Limb (tissue), 2 donors: Measurements from ENCODE around the gene UBR4.
A peak's percentile ranks its signal among the peaks of the same experiment; 100 is the strongest.

ENCODE experiments used
- DNase-seq, 2 donors: peaks; one replicate each; pipeline ENCODE4 v3.0.0-alpha.2; 2016; ENCODE audit errors: extremely low spot score in 2 of 2

The UBR4 gene

DNA sequence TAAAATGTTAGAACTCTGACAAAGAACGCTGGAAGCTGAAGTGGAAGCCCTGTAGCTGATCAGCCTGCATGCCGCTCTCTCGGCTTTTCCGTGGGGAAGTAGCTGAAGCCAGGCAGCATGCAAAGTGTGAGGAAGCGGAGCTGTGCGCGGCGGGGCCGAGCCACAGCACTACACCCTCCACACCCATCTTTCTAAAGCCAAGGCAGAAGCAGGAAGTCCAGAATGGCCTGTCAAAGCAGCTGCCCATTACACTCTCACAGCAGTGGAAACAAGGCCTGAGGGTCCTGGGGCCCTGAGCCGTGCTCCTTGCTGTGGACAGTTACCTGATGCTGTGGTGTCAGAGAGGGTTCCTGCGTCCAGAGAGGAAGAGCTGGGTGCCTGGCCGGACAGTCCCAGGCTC, 69.6 kb downstream of the UBR4 start:
- DNase-seq = no peak

DNA sequence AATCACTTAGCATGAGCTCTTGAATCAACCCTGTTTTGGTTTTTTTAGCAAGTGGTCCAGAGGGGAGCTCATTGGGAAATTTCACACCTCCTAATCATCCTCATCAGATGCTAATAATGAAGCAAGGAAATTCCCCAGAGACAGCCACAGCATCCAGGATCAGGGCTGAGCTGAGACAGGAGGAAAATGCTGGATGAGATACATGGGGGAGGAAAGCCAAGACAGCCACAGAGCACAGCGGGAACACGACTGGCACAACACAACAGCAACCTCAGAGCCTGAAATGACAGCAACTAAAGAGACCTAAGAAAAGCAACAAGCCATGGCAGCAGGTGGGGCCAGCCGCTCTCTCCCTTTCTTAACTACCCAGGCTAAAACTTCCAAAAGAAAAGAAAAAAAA, 70.4 kb downstream of the UBR4 start:
- DNase-seq = no peak

DNA sequence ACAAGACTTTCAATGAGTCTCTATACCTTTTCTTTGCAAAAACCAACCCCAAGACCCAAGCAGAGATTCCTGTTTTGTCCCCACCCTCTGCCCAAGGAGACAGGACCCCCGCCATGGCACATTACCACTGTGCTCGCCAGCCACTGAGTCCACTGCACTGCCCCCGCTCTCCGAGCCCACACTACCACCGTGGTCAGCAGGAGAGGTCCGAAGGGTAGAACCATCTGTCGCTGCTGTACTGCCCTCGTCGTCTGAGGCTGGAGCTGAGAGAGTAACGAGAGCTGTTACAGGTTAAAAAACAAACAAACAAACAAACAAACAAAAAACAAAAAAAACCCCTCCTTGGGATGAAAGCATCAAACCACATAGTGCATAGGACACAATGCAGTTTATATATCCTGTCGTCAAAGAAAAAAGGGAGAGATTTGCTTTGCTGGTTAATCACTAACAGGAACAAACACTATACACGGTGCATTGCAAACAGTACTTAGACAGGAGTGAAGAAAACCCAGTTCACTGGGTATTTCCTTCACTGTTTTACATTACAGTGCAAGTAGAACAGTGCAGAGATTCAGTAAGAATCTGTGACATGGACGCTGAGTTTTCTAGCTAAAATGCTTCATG, 71.0 kb downstream of the UBR4 start:
- no peak for DNase-seq

DNA sequence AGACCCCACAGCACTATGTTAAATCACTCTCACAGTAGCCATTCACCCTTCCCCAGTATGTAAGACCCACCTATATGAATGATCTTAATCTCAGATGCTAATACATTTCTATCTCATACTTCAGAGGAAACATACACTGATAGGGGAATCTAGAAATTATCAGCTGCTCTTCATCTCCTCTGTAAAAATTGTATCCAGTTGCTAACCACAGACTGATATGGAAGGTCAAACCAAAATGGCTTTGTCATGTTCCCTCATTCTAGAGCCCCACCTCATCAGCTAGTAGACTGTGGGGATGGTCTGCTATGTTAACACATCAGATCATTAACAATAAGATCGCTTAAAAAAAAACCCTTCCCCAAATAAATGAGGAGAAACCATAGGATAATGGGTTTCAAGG, 71.7 kb downstream of the UBR4 start:
- DNase-seq = no peak

DNA sequence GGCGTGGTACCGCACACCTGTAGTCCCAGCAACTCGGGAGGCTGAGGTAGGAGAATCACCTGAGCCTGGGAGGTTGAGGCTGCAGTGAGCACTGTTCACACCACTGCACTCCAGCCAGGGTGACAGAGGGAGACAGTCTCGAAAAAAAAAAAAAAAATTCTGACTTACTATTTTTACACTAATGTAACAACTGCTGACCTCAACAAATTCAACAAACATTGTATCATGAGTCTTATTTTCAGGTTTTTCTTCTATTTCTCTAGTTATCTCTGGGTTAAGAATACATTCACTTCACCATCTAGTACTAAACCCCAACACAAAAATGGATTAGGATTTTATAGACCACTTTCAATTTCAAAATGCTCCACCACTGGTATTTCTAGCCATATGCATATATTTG, 72.9 kb downstream of the UBR4 start:
- DNase-seq = no peak

DNA sequence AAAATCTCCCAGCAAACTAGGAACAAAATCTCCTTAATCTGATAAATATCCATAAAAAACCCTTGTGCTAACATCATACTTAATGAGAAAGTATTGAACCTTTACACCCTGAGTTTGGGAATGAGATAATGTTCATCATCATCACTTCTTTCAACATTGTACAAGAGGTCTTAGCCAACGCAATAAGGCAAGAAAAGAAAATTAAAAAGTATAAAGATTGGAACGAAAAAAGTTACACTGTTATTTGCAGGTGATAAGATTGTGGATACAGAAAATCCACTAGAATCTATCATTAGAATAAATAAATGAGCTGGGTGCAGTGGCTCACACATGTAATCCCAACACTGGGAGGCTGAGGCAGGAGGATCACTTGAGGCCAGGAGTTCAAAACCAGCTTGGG, 76.7 kb downstream of the UBR4 start:
- DNase-seq = no peak

DNA sequence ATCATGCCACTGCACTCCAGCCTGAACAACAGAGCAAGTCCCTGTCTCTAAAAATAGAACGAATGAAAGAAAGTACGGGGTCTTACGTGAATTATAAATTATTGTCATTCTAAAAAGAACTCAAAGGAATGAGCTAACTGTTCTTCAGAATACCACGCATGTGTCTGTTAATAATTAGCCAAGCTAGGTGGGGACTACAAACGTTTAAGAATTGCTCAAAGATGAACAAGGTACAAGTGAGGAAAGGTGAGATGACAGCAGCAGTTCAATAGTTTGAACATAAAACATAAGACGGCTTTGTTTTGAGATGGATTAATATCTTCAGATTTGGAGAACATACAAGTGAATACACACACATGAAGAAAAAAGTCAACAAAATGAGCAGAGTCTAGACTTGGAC, 79.6 kb downstream of the UBR4 start:
- DNase-seq = no peak

DNA sequence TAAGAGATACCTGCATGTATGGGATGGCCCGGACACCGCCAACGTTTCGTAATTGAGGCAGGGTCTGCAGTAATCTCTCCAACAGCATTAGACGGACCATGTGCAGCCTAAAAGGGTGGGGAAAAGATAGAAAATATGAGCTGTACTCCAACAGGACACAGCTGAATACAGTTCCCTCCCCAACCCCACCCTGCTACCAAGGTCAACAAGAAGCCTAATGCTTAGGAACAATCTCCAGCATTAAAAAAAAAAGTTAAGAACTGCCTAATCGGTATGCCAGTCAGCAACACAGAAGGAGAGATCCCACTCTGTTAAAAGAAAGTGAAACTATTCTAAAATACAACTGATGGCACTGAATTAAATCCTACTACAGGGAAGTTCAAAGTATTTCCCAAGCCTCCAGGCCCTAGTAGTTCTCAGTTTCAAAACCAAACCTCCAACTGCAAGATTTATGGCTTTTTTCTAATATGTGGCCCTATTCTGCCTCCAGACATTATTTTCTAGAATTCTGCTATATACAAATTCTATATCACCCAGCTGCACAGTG, 81.0 kb downstream of the UBR4 start:
- DNase-seq = no peak

DNA sequence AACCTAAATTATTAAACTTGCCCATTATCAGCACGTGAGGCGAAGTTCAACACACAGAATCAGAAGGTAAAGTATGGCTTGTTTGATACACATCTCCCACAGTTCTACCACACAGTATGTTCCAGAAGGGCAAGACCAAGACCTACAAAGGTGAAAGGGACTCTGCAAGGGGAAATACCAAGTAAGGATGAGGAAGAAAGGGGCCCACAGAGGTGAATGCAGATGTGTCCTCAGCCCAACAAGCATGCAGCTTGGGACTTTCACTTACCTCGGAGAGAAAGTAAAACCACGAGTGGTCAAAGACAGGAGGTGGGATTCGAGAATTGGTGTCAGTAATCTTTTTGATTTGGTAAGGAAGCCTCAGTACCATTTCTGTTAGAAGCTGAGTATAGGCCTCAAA, 85.8 kb downstream of the UBR4 start:
- DNase-seq = no peak

DNA sequence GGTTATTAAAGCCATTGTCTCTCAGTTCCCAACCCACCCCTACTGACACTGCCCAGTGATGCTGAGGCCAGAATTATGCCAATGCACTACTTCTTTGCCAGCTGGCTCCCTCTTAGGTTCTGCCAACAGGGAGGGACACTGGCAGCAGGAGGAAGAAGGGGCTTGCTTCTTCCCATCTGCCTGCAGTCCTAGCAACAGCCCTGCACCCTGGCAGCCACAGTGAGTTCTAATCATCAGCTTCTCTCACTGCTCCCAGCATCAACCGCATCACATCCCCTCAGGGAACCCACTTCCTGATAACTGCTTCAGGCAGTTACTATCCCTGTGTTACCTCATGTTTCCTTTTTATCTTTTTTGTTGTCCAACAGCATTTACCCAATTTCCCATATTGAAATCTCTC, 86.2 kb downstream of the UBR4 start:
- no peak for DNase-seq

DNA sequence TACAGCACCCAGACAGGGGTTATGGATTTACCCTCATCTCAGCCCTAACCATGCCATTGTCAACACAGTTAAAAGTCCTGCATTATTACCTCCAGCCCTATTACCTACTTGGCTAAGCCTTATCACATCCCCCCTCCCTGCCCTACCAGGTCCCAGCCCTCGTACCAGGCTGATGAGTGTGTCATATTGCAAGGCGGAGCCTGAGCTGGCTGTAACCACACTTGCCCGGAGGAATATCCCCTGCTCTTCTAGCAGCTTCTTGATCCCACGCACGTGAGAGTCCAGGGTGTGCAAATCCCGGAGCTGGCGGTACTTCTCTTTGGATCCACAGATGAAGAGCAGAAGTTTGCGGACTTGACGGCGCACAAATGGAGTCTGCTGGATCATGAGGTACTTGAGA, 87.4 kb downstream of the UBR4 start:
- DNase-seq = no peak

DNA sequence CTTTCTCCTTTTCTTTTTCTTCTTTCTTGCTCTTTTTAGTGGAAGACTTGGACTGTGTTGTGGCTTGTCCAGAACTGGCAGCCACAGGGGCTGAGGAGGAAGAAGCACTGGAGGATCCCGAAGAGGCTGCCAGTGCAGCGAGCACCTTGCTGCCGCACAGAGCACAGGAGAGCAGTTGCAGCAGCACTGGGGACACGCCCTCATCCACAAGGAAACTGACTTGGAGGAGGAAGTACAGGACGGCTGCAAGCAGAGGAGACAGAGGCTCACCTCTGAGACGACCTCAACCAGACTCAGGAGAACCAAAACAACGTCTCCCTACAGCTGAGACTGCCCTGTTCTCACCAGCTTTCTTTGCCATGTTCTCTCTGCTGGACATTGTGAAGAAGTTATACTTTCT, 88.9 kb downstream of the UBR4 start:
- no peak for DNase-seq

DNA sequence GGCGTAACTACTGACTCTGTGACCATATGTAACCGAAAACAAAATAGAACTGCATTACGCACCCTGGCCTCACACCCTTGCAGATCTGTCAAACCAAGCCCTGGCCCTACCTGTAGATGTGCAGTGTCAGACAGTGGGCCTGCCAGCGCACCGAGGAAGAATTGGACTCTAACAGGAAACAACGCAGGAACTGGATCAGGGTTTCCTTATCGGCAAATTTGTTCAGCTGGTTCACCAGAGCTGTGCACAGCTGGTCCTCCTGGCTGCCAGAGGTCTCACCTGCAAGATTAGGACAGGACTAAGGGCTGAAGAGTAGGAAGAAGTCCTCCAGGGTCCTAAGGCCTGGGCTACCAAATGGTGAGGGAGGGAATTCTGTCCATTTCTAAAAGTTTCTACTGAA, 90.0 kb downstream of the UBR4 start:
- no peak for DNase-seq

DNA sequence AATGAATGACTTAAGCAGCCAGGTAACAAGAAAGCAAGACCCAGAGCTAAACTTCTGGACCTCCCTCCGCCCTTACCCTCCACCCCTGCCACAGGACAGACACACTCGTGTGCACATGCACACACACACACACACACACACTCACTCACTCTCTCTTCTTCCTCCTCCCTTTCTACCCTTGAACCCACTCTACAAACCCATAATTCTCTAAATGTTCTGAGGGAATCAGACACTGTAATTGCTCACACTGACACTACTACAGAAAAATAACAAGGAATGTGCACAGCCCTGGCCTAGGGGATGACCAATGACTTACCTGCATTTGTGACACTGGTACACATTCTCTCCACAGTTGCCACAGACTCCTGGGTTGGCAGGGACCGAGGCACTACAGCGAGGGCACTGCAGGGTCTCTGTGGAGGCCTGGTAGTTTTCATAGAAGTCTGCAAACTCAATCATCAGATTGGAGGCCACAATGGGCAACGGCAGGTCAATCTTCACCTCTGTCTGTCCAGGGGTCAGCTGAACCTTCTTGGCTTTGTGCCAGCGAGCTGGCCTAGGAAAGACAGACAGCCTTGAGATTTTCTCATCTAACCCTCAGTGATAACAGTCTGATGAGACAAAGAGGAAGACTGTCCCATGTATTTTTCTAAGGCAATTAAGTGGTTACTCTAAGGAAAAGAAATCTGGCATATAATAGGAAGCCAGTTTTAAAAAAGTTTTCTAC, 94.8 kb downstream of the UBR4 start:
- DNase-seq = no peak

DNA sequence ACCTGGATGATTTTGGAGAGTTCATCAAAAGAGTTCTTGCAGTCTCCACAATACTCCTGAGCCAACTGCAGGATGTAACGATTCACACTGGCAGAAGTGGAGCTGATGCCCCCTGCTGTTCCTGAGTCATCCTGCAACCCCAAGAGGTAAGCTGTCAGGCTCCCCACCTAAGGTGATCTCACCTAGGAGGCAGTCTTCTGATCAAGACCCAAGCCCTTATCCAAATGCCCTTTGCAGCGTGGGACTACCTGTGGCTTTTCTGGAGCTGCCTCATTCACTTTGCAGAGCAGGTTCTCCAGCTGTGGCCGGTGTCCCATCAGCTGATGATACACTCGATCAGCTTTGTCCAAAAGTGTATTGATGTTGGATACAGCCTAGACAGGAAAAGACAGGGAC, 96.4 kb downstream of the UBR4 start:
- DNase-seq = peak in 1 of 2 donors; percentile 43

DNA sequence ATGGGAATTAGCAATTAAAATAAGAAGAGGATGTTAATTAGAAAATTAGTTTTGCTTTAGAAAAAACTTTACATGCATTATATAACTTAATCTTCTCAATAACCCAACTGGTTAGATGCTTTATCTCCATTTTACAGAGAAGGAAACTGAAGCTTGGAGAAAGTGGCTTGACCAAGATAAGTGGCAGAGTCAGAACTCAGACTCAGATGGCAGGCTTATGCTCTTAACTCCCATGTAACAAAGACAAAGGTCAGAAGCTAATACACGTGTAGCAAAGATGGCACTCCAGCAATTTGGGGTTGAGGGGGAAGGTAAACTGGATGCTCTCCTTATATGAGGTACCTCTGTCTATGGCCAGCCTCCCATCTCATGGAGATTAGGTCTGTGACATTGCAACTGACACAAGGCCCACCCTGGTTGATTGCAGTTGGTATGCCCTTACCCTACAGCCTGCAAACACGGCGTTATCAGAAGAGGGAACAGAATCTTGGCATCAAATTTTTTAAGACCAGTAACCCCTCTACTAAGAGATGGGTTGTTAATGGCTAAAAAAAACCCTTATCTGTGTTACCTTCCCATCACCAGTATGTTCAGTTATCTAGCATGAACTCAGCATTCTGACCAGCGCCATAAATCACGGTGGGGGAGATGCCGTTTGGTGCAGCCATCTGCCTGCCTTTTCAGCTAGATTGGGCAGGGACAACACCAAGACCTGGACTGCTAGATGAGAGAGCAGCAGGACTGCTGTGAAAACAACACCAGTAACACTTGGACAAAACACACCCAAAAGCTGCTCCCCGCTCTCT, 97.0 kb downstream of the UBR4 start:
- no peak for DNase-seq

DNA sequence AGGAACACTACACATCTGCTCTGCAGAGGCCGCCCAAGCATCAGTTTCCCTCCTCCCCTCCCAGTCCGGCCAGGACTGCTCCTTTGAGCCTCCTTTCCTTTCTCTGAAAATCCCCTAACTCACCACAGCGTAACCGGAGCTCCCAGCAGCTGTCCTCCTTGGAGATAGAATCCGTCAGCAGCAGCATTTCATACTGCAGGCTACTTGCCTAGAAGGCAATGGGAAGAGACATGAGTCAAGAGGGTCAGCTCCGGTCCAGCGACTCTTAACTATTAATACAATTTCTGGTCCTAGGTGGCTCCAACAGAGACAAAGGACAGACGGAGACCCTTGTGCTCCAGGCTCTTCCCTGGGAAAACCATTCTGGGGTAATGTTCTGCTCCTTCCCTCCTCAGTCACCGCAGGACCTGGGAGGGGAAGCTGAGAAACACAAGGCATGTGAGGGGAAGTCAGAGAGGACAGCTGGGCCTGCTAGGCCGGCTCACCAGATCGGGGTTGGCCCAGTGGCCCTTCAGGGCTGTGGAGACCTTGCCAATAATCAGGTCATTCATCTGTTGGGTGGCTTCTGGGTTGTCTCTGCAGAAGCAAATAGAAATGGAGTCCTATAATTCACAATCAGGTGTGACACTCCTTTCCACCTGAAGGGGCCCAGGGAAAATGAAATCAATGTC, 99.7 kb downstream of the UBR4 start:
- DNase-seq = peak in 1 of 2 donors; percentile 16

DNA sequence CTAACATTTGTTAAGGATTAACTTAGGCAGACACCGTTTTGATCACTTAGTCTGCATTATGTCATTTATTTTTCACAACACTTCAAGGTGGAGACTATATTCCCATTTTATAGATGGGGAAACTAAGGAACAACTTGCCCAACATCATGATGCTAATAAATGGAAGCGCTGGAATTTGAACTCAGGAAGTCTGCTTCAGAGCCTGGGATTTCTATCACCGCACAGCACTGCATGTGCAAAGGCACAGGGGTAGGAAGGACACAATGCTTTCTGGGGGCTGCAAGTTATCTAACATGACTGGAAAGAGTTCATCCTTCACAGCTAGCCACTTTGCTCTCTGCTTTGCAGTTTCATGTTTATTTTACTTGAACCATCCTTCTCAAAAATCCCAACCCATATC, 100.5 kb downstream of the UBR4 start:
- DNase-seq = no peak

DNA sequence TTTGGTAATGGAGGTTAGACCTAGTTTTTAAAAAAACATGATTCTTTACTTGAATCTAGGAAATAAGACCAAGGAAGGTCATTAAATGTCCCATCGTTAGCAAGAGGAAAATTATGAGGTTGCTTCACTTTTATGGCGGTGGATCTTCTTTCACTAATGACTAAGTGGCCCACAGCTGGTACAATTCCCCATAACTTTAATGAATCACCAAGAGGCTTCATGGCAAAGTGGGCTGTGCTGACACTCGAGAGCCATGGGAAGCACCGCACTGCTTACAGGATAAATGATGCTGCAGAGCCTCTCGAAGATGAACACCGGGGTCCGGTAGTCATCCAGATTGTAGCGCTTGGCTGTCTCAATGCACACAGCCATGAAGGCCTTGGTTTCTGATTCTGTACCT, 108.8 kb downstream of the UBR4 start:
- no peak for DNase-seq

DNA sequence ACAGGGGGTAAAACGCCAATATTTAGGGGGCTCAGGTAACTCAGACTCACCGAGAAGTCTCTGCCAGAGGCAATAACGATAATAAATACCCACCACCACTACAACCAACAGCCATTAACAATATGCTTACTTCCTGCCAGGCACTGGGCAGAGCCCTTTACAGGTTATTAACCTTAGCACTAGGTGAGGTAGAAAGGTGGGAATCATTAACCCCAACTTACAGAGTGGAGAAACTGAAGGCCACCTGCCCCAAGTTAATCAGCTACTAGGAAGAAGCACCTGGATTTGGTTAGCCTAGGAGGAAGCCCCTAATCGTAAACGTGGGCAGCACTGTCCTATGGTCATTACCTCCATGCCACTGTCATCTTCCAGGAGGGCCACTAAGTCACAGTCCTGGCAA, 110.0 kb downstream of the UBR4 start:
- DNase-seq = no peak

DNA sequence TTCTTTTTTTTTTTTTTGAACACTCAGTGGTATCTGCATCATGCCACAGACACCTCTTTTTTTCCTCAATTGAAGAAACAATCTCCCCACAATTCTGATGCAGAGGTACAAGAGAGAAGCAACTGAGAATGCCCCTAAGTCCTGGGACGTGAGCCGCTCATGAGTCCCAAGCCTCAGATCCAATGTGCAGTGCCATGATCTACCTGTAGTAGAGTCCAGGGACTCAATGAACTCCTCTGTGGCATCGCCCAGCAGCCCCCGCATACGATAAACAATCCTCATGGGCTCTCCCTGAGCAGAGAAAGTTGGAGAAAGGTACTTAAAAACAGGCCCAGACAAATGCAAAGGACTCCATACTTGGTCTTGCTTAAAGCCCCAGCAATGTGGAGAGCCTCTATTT, 113.1 kb downstream of the UBR4 start:
- DNase-seq = no peak
